B cell (primary cell): Measurements from ENCODE around the gene TMEM45A.

Experiments used
- CTCF ChIP-seq: fragments of 200-600 bp; IDR thresholded peaks from one replicate; pipeline ENCODE4 v1.8.0; 2022; ENCODE audit warnings: antibody characterized with exemption, mild to moderate bottlenecking
- EZH2 ChIP-seq: IDR thresholded peaks from 2 replicates; pipeline ENCODE4 v1.6.1; 2012; ENCODE audit warnings: borderline replicate concordance, low read depth, mild to moderate bottlenecking, moderate library complexity, low read length; ENCODE audit not compliant: insufficient read depth, poor library complexity, severe bottlenecking

GRCh38 chr3:100518244-100518643 lies 25.8 kb downstream of the TMEM45A start:
- TF ChIP-seq CTCF (no peak), EZH2 (no peak)
